ENCODE data around the gene SIGLEC1.

- TF ChIP-seq CTCF (IDR thresholded peaks at IDR 0.05) (no peak), EZH2 (IDR thresholded peaks at IDR 0.05; ENCODE audit: borderline replicate concordance, insufficient read depth, low read depth, low read length, poor library complexity, severe bottlenecking) (no peak)
These were observed 20.5 kb downstream of the SIGLEC1 start for GRCh38 chr20:3691897-3692296.

Measured in B cell (primary cell).